GM20000 (cell line): ENCODE results near the gene GPATCH11.

Source experiments
- DNase-seq: peaks from one replicate; pipeline ENCODE4 v3.0.0; 2012; ENCODE audit warnings: low spot score
- TF ChIP-seq, protein P1 (sequence below): IDR thresholded peaks from 2 replicates; pipeline ENCODE4 v1.5.1; 2012; ENCODE audit warnings: mild to moderate bottlenecking, control low read depth; ENCODE audit errors: extremely low read depth, missing control alignments

Gene GPATCH11

DNA sequence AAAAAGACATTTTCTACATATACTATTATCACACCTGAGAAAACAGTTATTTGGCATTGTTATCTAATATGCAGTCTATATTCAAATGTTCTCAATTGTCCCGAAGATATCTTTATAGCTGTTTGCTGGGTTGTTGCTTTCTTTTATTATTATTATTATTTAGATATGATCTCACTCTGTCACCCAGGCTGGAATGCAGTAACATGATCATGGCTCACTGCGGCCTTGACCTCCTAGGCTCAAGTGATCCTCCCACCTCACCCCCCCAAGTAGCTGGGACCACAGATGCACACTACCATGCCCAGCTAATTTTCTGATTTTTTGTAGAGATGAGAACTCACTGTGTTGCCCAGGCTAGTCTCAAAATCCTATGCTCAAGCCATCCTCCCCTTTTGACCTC is 19.9 kb downstream of the GPATCH11 start:
- TF ChIP-seq, protein P1, sequence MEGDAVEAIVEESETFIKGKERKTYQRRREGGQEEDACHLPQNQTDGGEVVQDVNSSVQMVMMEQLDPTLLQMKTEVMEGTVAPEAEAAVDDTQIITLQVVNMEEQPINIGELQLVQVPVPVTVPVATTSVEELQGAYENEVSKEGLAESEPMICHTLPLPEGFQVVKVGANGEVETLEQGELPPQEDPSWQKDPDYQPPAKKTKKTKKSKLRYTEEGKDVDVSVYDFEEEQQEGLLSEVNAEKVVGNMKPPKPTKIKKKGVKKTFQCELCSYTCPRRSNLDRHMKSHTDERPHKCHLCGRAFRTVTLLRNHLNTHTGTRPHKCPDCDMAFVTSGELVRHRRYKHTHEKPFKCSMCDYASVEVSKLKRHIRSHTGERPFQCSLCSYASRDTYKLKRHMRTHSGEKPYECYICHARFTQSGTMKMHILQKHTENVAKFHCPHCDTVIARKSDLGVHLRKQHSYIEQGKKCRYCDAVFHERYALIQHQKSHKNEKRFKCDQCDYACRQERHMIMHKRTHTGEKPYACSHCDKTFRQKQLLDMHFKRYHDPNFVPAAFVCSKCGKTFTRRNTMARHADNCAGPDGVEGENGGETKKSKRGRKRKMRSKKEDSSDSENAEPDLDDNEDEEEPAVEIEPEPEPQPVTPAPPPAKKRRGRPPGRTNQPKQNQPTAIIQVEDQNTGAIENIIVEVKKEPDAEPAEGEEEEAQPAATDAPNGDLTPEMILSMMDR: no peak

DNA sequence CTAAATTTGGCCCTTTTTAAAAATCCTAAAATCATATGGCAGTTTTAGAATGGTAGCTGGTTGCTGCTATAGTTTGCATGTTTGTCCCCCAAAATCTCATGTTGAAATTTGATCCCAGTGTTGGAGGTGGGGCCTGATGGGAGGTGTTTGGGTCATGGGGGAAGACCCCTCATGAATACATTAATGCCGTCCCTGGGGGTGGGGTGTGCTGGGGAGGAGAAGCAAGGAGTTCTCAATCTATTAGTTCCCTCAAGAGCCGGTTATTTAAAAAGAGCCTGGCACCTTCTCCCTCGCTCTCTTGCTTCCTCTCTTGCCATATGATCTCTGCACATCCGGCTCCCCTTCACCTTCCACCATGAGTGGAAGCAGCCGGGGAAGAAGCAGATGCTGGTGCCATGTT is 20.8 kb downstream of the GPATCH11 start:
- no peak for DNase-seq
- TF ChIP-seq, protein P1: no peak

More for the DNA sequence above, 19.9 kb downstream of the GPATCH11 start:
- DNase-seq: no peak

DNA sequence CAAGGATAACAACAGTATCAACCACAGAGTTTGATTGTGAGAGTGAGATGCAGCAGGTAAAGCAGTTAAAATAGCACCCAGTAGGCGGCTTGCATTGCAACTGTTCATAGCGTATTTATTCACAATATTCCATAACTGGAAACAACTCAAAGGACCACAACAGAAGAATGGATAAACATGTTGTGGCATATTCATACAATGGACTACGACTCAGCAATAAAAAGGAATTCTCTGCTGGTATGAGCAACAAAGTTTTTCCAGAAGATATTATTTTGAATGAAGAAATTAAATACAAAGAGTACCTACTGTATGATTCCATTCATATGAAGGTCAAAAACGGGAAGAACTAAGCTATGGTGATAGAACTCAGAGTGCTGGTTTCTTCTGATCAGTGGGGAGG is 25.2 kb downstream of the GPATCH11 start:
- TF ChIP-seq, protein P1: no peak
- no peak for DNase-seq

DNA sequence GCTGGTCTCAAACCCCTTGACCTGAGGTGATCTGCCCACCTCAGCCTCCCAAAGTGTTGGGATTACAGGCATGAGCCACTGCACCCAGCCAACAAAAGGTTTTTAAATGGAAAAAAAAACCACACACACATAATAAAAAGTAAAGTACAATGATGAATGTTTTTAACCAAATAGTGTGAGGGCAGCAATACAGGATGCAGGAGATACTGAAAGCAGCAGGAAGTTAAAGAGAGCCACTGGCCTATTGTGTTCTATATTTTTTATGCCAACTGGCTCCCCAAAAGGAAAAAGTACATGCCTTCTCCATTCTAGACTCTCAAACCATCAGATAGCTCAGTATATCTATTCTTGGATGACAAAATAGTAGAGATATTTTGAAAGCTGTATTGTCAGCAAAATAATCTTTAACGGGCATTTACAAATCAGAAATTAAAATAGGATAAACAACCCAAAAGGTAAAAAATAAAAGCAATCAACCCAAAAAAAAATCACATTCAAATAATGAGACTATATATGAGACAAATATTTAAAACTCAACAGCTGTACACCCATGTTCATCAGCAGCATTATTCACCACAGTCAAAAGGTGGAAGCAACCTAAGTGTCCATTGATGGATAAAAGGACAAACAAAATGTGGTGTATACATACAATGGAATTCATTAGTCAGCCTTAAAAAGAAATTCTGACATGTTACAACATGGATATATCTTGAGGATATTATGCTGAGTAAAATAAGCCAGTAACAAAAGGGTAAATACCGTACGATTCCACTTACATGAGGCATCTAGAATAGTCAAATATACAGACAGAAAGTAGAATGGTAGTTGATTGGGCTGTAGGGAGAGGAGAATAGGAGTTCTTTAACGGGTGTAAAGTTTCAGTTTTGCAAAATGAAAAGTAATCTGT is 26.2 kb downstream of the GPATCH11 start:
- no peak for DNase-seq
- TF ChIP-seq, protein P1: no peak

DNA sequence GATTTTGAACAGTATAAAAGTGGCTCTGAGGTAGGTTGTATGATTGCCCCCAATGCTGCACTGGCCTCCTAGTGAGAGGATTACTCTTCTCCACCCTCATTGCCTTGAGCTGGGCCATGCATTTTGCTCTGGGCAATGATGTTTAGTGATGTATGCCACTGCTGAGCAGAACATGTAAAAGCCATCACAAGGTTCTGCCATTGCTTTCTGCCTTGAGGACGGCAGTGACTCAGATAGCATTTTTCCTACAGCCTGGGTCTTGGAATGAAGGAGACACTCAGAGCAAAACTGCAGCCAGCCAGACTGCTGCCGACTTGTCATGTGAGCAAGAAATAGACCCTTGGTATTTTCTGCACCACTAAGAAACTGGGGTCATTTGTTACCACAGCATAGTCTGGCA is 27.6 kb downstream of the GPATCH11 start:
- DNase-seq: no peak

DNA sequence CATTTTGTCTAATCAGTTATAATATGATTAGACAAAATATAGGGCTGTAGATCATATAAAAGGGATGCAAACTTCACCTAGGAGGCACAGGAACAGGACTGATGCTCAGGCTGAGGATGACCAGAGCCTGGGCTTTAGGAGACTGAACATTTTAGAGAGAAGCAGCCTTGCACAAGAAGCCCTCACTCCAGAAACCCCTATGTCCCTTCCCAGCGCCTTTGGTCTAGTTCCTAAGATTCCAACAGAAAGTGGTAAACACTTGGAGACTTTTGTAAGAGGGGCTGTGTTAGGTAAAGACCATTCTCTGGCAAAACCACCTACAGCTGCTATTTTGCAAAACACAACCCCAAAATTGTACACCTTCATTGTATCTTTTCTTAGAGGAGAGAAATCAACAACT is 33.2 kb downstream of the GPATCH11 start:
- TF ChIP-seq, protein P1: no peak
- no peak for DNase-seq

More for the DNA sequence above, 27.6 kb downstream of the GPATCH11 start:
- TF ChIP-seq, protein P1: no peak

DNA sequence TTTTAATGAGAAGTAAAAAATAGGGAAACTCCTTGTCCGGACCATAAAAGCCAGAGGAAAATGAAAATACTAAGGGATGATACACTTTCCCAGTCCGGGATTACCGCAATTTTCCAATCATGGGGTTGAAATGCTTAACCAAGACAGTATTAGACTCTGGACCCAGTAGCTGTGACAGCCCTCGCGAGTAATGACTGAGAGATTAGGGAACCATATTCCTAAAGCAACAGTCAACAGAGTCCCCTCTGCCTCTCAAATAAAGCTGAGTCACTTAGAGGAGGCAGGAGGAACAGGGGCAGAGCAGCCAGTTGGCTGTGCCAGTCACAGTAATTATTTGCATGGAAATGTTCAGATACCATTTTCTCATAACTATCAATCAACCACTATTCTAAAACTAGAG is 34.8 kb downstream of the GPATCH11 start:
- no peak for DNase-seq
- TF ChIP-seq, protein P1: no peak
